Stimulated activated CD8-positive, alpha-beta memory T cell treated with anti-CD3 and anti-CD28 coated beads, Interleukin-7, amount 100 ng/mL, for 48 hours (primary cell): ENCODE measurements around the gene KIF23.

Source experiments
- DNase-seq, 2 donors: peaks; one replicate each; pipeline ENCODE4 v3.0.0-alpha.2; 2020; ENCODE audit warnings: low read depth in 1 of 2; ENCODE audit errors: extremely low read depth in 1 of 2

The KIF23 gene

DNA sequence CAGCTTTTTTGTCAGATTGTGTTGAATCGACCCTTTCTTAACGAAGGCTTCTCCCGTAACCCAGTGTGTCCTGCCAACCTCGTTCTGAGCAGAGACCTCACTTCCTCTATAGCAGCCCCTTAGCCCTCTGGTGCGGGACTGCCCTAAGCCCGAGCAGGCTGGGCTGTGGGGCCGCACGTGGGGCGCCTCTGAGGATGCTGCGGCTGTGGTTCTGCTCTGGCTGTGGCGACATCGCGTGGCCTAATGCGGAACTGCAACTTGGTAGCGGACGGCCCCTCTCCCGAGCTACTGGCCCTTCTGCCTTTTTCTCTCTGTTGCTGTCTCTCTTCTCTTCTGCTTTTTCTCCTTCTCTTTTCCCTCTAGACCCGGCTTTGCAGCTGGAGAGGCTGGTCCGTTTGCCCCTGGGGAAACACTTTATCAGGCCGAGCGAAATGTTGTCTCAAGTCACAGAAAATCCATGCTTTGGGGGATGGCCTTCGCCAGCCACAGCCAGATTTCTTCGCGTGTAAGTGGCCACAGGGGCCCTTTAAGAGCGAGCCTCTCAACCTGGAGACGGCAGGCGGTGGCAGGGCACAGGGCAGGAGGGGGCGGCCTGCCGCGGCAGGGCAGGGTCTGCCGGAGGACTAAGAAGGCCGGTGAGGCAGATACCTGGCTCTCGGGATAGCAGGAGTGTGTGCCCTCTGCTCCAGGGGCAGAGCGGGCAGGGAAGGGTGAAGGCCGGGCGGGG is 19.4 kb upstream of the KIF23 start:
- DNase-seq, result peak; percentile 57 to 68

DNA sequence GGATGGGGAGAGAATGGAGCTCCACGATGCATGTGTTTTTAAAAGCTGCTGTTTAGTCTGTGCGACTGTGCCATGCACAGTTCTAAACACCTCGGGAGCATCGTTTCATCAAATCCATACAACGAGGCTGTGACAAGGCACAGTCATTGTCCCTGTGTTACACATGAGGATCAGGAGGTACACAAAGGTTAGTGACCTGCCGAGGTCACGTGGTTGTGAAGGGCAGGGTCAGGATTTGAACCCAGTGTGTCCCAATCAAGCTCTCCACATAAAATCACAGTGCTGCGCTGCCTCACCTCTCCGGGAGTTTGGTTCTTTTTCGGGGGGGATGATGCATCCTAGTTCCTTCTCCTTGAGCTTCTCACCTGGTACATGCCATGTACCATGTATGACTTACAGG is 18.7 kb upstream of the KIF23 start:
- no peak for DNase-seq

DNA sequence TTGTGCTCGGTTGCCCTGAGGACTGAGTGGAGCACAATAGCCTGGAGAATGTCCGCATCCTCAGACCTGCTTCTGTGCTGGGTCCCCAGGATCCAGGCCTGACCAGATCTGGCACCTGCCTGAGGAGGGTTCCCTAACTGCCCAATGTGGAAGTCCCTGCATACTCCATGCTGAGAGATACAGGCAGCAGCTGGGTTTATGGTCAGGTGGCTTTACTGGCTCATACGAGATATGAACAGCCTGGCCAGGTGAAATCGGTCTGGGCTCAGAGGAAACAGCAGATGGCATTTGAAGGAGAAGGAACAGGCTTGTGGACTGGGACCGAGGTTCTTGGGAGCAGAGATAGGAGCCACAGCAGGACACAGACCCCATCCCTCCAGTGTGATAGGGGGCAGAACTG is 18.2 kb upstream of the KIF23 start:
- DNase-seq, result no peak

DNA sequence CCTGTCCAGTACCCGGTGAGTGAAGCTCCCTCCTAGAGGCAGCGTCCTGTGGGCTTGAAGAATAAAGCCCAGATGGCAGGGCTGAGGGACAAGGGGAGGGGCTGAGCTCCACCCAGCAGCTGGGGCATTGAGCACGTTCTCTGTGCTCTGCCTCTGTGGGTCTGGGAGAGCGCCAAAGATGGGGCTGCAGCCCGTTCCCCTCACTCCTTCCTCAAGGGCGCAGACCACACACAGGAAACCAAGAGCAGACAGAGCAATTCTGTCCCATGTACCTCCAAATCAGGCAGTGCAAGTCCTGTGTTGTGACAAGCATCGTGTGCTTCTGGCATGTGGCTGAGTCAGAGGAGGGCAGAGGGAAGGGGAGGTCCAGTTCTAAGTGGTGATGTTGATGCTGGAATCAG is 15.7 kb upstream of the KIF23 start:
- no peak for DNase-seq

GRCh38 chr15:69400850-69401249 is 13.3 kb upstream of the KIF23 start:
- peak in 1 of 2 donors; percentile 48 for DNase-seq

DNA sequence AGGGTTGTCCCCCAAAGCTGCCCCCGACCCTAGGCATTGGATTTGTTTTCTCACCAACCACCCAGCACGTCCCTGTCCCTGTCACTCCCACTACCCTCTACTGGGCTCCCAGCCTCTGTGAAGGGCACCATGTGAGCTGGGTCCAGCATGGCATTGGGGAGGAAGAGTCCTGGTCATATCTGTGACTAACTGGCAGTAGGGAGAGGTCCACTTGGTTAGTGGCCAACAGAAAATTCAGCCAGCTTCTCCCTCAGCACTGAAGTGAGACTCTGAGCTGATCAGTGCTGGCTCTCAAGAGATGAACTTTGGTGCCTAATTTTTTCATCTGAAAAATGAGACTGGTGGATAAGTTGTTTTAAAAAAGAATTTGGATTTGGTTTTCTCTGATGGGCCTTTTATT is 11.3 kb upstream of the KIF23 start:
- DNase-seq, result no peak

GRCh38 chr15:69403594-69403993 is 10.6 kb upstream of the KIF23 start:
- no peak for DNase-seq

DNA sequence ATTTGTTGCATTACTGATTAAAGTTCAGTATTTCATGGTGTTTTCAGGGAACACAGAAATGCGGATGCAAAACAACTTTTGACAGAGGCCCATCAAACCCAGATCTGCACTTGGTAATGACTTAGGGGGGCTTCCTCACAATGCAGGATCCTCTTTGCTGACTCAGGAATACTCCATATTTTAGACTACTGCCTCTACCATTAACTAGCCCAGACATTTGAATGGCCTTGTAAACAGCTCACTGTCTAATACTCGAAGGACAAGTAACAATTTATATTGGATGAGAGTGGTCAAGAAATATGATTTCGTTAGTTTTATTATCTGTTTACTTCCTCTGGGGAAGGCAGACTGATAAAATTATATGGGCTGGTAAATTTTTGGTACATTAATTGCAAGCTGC is 9.0 kb upstream of the KIF23 start:
- no peak for DNase-seq

DNA sequence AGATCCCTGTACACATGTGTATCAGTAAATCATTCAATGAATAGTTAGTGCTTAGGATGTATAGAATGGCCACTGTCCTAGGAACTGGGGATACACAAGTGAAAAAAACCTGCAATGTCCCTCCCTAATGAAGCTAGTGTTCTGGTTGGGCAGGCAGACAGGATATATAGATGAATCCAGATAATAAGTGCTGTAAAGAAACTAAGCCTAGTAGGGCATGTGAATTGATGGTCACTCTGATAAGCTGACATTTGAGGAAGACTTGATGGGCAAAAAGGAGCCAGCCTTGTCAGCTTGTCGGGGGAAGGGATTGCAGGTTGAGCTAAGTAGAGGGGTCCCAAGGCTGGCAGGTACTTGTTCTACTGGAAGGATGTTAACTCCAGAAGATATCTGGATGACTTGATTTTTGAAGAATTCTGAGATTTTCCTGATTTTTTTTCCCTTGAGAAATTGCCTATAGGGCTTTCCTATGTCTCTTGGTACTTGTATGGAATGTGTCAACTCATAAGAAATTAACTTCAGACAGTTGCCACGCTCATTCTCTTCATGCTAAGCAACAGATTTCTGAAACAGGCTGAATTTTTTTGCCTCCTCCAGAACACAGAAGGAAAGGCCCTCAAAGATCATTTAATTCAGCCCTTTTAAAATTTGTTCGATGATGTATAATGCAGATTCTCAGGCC is 6.3 kb upstream of the KIF23 start:
- no peak for DNase-seq

DNA sequence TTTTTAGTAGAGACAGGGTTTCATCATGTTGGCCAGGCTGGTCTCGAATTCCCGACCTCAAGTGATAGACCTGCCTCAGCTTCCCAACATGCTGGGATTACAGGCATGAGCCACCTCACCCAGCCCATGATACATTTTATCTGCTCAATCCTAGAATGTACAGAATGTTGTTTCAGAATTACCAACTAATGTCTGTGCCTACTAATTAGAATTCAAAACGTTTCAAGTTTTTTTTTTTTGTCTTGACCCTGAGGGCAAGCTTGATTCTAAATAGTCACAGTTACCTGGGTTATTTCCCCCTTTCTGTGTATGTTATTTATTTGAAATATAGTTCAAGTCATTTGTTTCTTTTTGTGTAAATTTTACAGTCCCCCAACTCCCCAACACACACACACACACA is 5.3 kb upstream of the KIF23 start:
- no peak for DNase-seq

DNA sequence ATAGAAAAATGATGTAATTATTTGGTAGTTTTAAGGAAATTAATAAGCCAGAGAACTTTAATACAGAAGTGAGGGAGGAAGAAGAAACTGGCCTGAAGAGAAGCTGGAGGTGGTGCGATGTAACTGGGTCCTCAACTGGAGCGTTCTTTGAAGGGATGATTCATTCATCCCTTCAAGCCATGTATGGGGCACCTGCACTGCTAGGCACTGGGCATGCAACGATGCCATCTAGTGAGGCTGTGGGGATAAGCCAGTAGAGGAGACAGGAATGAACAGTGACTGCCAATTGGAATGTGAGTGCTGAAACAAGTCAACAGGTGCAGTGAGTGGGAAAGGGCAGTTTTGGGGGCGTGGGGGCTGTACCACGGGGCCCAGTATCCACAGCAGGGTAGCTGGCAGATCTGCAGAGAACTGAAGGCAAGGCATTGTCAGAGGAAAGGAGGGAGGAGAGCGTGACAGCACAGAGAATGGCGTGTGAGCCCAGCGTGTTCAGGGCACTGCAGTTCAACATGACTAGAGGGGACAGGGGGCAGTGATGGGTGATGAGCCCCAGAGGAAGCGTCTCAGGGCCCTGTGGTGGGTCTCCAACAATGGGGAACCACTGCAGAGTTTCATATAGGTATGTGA is 3.8 kb upstream of the KIF23 start:
- peak in 1 of 2 donors; percentile 25 for DNase-seq

DNA sequence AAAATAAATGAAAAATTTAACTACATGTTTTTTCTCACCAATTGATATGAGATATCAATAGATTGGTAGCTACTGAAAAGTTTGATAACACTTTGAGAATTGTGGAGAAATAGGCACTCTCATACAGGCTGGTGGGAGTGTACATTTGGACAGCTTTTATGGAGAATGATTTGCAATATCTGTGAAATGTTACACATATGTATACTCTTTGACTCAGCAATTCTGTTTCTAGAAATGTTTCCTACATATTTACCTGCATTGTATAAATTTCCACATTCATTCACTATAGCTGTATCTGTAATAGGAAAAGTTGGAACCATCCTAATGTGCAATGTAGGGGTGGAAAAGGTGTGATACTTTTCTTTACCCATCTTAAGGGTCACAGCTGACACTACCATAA is 1.9 kb upstream of the KIF23 start:
- no peak for DNase-seq

- no peak for DNase-seq
Observed at GRCh38 chr15:69412701-69413100, 1.4 kb upstream of the KIF23 start.

- DNase-seq, result no peak
Observed at GRCh38 chr15:69414701-69415167, 585 bp downstream of the KIF23 start.

- no peak for DNase-seq
Observed at GRCh38 chr15:69415381-69415780, 1.2 kb downstream of the KIF23 start.

- DNase-seq, result no peak
Observed at GRCh38 chr15:69417581-69417980, 3.4 kb downstream of the KIF23 start.

DNA sequence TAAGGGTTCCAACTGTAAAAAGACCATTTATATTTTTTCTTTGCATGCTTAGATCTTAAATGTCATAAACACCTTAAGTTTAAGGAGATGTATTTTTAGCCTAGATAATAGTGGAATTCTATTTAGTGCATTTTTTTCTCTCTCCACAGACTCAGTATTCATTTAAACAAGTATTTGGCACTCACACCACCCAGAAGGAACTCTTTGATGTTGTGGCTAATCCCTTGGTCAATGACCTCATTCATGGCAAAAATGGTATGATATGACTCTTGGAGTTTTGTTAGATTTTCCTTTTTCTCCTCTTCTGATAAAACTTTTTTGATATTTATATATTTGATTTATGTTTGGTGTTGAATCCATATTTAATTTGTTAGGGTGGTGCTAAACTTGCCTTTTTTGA is 7.3 kb downstream of the KIF23 start:
- no peak for DNase-seq

DNA sequence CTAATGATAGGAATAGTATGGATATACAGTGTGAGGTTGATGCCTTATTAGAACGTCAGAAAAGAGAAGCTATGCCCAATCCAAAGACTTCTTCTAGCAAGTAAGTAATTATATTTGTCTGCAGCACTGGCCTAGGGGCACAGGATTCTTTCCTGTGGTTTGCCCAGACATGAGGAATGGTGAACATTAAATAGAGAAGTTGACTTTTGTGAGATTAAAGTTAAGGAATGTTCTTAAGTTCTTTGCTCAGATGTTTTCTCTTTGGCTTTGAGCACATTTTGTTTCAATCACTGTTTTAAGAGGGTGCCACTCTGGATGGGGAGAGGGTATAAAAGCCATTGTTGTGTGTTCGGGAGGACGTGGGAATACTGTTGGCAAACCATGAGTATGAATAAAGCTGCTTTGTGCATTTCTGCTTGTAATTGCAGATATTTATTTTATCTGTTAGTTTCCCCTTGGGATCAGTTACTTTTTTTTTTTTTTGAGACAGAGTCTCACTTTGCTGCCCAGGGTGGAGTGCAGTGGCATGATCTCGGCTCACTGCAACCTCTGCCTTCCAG is 8.3 kb downstream of the KIF23 start:
- no peak for DNase-seq

GRCh38 chr15:69424001-69424400 is 9.9 kb downstream of the KIF23 start:
- DNase-seq, result no peak

DNA sequence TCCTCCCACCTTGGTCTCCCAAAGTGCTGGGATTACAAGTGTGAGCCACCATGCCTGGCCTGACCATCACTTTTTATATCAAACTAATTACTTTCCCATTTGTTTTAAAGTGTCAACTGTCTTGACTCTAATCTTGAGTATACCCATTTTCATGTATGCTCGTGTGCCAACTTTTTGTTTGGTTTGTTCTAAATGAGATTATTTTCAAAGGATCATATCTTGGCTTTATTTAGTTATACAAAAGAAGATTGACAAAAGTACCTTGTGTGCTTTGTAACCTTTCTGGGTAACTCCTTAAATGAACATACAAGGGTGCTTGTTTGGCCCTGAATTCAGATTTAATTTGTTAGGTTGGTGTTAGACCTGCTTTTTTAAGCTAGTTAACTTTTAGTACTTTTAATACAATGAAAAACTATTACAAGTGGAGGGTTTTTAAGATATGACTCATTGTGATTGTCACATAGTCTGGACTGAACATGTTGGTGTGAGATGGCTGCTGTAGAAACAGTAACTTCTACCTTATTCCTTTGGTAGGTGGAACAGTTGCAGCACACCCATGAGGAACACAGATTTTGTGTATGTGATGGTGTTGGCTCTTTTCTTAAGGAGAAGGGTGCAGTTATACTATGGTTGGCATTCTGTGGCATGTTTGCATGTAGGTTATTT is 10.7 kb downstream of the KIF23 start:
- DNase-seq, result no peak

DNA sequence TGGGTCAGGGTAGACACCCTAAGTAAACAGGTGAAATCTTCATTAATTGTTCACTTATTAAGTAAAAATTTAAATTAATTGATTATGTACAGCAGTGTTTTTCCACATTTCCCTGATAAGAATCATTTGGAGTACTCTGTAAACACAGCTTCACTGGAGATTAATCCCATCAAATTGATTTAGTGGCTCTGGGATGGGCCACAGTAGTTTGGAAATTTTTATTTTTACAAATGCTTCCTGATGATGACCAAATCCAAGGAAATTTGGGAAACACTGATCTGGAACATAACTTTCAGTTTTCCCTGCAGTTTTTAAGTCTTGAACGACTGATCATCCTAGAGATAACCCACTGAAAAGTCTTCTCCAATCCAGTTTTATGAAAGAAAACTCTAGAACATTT is 19.7 kb downstream of the KIF23 start:
- DNase-seq, result no peak
